Neural cell (in vitro differentiated cells): Measurements from ENCODE around the gene G2E3.

Experiments
- EP300 ChIP-seq: fragments of 450-650 bp; conservative IDR thresholded peaks from 2 replicates; pipeline ENCODE4 v1.6.1; 2014; ENCODE audit warnings: antibody characterized with exemption, mild to moderate bottlenecking, moderate library complexity; ENCODE audit not compliant: poor library complexity, severe bottlenecking
- EZH2 ChIP-seq: fragments of 200-600, 300-800 bp; shearing (Covaris generic), sonication (generic); IDR thresholded peaks from 2 replicates; pipeline ENCODE4 v1.6.1; 2014; ENCODE audit warnings: antibody characterized with exemption, low read length, borderline replicate concordance, mild to moderate bottlenecking; ENCODE audit not compliant: insufficient read depth, poor library complexity, severe bottlenecking
- MXI1 ChIP-seq: fragments of 450-650 bp; conservative IDR thresholded peaks from 2 replicates; pipeline ENCODE4 v1.6.1; 2014; ENCODE audit warnings: antibody characterized with exemption, mild to moderate bottlenecking; ENCODE audit not compliant: poor library complexity, severe bottlenecking
- POLR2AphosphoS5 ChIP-seq: IDR thresholded peaks from 2 replicates; pipeline ENCODE4 v1.6.1; 2012
- RAD21 ChIP-seq: fragments of 450-650 bp; conservative IDR thresholded peaks from 2 replicates; pipeline ENCODE4 v1.6.1; 2014; ENCODE audit warnings: antibody characterized with exemption, mild to moderate bottlenecking, moderate library complexity
- SMC3 ChIP-seq: fragments of 450-650 bp; conservative IDR thresholded peaks from 2 replicates; pipeline ENCODE4 v1.6.1; 2014; ENCODE audit warnings: antibody characterized with exemption, mild to moderate bottlenecking, moderate library complexity; ENCODE audit not compliant: poor library complexity
- TAF1 ChIP-seq: IDR thresholded peaks from 2 replicates; pipeline ENCODE4 v1.6.1; 2012; ENCODE audit warnings: low read depth
- TF ChIP-seq, protein P1 (sequence below): IDR thresholded peaks from 2 replicates; pipeline ENCODE4 v1.6.1; 2012; ENCODE audit warnings: borderline replicate concordance
- TF ChIP-seq, protein P2 (sequence below): fragments of 450-650 bp; IDR thresholded peaks from 2 replicates; pipeline ENCODE4 v1.5.1; 2014; ENCODE audit warnings: antibody characterized with exemption, mild to moderate bottlenecking, moderate library complexity; ENCODE audit not compliant: poor library complexity, severe bottlenecking

DNA sequence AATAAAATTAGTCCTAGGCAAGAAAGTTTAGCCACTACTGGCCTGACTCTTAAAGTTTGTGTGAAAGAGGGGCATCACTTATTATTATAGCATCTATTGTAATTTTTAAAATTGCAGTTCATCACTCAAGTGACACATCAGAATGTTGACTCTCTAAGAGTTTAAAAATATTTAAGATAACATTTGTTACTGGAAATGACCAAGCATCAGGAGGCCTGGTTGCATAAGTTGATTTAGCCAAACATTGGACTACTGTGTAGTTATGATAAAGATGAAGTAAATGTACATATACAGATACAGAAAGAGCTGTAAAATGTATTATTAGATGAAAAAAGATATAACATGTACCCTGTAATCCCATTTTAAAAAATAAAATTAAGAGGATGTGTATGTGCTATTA, 110.6 kb downstream of the G2E3 start:
- TF ChIP-seq, protein P1, sequence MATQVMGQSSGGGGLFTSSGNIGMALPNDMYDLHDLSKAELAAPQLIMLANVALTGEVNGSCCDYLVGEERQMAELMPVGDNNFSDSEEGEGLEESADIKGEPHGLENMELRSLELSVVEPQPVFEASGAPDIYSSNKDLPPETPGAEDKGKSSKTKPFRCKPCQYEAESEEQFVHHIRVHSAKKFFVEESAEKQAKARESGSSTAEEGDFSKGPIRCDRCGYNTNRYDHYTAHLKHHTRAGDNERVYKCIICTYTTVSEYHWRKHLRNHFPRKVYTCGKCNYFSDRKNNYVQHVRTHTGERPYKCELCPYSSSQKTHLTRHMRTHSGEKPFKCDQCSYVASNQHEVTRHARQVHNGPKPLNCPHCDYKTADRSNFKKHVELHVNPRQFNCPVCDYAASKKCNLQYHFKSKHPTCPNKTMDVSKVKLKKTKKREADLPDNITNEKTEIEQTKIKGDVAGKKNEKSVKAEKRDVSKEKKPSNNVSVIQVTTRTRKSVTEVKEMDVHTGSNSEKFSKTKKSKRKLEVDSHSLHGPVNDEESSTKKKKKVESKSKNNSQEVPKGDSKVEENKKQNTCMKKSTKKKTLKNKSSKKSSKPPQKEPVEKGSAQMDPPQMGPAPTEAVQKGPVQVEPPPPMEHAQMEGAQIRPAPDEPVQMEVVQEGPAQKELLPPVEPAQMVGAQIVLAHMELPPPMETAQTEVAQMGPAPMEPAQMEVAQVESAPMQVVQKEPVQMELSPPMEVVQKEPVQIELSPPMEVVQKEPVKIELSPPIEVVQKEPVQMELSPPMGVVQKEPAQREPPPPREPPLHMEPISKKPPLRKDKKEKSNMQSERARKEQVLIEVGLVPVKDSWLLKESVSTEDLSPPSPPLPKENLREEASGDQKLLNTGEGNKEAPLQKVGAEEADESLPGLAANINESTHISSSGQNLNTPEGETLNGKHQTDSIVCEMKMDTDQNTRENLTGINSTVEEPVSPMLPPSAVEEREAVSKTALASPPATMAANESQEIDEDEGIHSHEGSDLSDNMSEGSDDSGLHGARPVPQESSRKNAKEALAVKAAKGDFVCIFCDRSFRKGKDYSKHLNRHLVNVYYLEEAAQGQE = no peak
- no peak for TF ChIP-seq POLR2AphosphoS5
- no peak for TF ChIP-seq EP300
- TF ChIP-seq, protein P2, sequence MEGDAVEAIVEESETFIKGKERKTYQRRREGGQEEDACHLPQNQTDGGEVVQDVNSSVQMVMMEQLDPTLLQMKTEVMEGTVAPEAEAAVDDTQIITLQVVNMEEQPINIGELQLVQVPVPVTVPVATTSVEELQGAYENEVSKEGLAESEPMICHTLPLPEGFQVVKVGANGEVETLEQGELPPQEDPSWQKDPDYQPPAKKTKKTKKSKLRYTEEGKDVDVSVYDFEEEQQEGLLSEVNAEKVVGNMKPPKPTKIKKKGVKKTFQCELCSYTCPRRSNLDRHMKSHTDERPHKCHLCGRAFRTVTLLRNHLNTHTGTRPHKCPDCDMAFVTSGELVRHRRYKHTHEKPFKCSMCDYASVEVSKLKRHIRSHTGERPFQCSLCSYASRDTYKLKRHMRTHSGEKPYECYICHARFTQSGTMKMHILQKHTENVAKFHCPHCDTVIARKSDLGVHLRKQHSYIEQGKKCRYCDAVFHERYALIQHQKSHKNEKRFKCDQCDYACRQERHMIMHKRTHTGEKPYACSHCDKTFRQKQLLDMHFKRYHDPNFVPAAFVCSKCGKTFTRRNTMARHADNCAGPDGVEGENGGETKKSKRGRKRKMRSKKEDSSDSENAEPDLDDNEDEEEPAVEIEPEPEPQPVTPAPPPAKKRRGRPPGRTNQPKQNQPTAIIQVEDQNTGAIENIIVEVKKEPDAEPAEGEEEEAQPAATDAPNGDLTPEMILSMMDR = no peak
- no peak for TF ChIP-seq MXI1
- TF ChIP-seq SMC3 = no peak
- no peak for TF ChIP-seq EZH2
- TF ChIP-seq TAF1 = no peak
- no peak for TF ChIP-seq RAD21
